HG03520 (cell line): ENCODE measurements around the gene FAM120B.
"Not testable (repeated sequence)": the region's sequence is repeated elsewhere in the genome, so short reads cannot be mapped to it uniquely, and the experiment has no call there.

Source experiments
- ATAC-seq: cut with Tn5 transposase; IDR thresholded peaks from one replicate; pipeline ENCODE4 v1.9.1; 2021; ENCODE audit warnings: mild to moderate bottlenecking, moderate library complexity; ENCODE audit not compliant: unreplicated experiment

Gene FAM120B

DNA sequence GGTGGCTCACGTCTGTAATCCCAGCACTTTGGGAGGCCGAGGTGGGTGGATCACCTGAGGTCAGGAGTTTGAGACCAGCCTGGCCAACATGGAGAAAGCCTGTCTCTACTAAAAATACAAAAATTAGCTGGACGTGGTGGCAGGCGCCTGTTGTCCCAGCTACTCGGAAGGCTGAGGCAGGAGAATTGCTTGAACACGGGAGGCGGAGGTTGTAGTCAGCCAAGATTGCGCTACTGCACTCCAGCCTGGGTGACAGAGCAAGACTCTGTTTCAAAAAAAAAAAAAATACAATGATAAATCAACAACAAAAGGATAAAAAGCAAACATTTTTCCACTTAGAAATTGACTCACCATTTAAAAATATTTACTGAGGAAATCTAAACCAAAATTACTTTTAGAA lies 103.2 kb downstream of the FAM120B start:
- ATAC-seq: not testable (repeated sequence)

DNA sequence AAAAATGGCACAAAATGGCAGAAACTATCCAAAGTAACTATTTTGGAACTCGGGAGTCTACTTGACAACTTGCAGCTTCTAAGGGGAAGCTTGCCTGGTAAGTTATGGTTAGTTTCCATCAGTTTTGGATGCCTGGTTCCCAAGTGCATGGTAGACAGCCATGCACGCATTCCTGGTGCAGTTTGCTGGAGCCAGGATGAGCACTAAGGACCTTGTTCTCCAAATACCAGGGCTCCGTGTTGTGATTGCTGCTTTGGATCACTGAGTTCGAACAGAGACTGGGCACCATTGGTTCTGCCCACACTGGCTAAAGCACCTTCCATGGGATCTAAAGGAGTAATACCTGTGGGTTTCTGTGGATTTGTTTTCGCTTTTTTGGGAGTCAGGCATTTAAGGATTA lies 103.7 kb downstream of the FAM120B start:
- no peak for ATAC-seq

DNA sequence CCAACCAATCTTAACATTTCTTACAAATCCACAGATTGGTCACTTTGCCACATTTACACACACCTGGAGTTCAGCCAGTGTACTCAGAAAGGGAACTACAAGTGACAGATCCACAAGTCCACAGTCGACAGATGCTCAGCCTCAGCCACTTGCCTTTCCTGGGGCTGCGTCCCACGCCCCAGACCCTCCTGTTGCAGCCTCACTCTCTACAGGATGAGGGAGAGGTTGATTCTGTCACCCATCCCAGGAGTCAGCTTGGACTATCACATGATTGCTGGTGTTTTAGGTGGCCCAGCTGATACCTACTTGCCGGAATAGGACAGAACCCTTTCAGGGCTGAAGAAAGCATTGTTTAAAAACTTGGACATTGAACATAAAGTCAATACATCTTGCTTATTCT lies 108.8 kb downstream of the FAM120B start:
- no peak for ATAC-seq

DNA sequence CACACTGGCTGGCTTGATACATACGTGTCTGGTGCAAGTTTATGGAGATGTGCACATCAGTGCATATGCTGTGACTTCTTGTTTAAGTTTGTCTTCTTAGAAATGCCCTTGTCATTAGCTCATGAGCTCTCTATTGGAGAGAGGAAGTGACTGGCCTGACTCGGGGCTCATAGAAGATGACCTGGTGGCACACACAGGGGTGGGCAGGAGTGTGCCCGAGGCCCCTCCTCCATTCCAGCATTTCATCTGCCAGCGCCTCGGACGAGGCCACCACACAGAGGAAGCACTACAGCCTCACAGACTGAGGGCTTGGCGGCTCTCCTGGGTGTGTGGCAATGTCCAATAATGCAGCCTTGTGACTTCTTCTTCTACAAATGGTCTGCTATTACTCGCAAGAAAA lies 109.7 kb downstream of the FAM120B start:
- no peak for ATAC-seq

DNA sequence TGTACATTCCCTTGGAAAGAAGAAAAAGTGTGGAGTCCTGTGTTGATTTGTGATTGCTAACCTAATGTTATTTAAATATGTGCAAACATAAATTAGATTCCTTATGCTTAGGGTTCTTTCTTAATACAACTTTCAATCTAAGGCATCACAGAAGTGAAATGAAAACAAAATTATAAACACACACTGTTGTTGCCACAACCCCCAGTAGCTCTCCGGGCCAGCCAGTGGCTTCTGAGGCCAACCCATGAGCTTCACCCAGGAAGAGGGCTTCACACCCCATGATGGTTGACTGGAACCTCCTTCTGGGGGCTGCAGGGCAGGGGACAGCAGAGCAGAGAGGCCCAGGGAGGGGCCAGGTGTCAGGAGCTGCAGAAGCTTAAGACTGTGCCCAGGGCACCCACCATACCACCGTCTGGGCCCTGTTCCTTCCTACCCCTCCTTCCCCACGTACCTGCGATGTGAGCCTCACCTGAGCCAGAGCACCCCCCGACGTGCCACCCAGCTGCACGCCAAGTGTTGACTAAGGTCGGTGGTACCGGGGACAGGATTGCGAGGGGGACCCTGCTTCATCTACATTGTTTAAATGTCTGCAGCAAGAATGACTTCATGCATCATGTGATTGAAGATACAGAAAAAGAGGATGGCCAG lies 110.5 kb downstream of the FAM120B start:
- no peak for ATAC-seq

DNA sequence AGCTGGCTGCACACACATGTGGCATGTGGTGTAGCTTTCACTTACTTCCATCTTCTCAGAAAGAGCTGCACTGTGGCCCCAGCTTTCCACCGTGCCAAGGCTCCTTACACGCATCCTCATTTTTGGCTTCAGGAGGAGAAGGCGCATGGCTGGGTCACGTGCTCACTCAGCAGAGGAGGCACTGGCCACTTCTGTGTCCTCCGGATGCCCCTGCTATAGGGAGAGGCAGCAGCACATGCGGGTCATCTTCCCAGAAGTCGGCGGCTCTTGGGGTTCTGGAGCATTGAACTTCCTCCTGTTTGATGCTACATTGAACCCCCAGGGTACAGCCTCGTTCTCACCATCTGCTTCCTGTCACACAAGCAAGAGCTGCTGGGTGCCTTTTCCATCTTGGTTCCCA lies 111.3 kb downstream of the FAM120B start:
- no peak for ATAC-seq

DNA sequence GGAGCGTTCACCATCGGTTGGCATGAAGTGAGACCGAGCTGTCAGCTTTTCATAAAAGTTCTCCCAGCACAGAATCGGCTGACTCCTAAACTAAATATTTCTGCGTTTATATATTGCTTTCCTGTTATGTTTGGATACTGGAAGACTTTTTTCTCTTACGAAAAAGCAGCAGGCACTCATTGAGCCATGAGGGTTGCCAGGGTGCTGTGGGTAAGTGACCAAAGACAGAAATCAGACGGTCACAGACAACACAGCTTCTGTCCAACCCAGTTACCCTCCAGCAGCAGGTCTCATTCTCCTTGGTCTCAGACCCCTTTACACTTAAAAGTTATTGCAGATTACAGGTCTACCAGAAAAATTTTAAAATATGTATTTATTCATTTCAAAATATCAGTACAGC lies 113.7 kb downstream of the FAM120B start:
- ATAC-seq: no peak

DNA sequence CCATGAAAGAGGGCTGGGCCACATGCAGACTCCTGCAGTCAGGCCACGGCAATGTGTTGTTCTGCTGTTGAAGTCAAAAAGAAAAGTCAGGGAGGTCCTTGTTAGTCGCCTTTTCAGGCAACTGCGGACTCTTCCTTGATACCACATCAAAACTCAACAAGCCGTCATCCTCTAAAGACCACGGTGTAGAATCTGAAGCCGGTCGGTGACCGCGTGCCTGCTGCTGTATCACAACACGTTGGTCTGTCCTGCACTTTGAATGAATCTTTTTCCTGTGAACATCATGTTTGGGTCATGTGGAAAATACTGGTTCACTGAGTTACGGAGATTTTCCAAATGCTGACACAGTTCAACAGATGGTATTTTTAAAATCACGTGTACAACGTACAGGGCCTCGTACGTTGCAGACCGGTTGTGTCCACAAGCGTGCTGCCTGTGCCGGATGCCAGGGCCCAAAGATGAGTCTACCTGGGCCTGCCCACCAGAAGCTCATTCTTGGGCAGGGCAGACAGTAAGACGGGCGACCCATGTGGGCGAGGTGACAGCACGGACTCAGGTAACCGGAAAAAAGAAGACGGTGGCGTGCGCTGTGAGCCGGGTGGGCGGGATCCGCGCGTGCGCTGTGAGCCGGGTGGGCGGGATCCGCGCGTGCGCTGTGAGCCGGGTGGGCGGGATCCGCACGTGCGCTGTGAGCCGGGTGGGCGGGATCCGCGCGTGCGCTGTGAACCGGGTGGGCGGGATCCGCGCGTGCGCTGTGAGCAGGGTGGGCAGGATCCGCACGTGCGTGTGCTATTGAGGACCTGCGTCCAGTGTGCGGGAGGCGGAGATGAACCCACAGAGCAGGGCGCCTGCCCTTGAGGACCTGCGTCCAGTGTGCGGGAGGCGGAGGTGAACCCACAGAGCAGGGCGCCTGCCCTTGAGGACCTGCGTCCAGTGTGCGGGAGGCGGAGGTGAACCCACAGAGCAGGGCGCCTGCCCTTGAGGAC lies 114.5 kb downstream of the FAM120B start:
- ATAC-seq: no peak

DNA sequence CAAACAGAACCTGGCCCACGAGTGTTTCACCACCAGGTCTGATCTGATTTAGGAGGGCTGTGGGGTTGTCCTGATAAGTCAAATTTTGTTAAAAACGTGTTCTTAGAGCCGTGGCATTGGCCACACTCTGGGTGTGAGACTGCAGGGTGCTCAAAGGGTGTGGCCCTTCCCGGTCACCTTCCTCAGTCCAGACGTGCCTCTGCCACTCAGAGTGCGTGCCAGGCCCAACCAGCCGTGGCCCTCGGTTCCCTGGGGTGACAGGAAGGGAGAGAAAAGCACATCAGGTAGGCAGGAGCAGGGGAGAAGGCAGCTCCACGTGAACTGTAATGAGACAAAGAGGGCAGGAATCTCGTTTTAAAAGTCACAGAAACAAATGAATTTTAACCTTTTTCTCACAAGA lies 115.4 kb downstream of the FAM120B start:
- no peak for ATAC-seq

DNA sequence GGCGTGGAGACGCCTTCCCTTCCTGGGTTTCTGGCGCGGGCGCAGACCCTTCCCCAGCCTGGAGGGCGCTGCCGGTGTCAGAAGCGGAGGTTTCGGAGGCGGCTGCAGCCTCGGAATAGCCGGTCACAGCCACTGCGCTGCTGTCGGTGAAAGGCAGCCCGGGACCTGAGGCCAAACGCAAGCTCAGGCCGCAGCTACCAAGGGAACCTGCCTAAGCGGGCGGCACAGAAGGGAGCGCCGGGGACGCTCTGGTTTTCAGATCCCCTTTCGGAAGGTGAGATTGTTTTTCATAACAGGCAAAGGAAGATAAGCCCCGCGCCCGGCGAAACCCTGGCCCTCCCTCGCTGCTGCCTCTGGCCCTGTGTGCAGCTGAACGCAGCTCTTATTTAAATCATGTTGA lies 116.5 kb downstream of the FAM120B start:
- ATAC-seq: no peak

DNA sequence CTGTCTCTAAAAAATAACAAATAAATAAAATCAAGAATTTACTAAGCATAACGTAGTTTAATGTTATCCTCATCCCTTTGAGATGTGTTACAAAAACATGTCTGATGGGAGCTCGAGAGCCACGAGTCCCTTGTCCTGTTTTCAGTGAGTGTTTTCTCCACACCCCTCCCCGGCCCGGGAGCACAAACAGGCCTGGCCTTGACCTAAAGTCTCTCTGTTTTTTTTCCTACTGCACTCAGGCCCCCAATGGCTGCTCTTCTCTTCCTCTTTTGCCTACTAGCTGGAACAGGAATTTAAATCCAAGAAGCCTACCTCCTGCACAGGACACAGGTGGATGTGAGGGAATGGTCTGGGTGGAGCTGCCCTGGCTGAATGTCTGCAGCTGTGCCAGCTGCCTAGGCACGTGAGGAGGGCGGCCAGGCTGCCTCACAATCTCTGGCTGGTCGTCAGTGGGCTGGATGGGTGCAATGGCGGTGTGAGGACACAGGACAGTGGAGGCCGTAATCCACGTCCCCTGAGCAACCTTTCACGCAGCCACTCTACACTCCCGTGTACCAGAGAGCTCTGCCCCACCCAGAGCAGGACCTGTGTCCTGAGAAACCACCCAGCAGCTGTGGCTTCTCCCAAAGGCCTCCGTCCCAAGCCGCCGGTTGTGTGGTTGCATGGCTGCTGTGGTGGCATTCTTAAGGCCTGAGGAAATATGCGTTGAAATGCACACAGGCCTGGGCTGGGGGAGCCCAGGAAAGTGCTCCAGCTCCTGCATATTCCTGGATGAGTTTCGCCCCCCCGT lies 117.5 kb downstream of the FAM120B start:
- ATAC-seq: no peak

DNA sequence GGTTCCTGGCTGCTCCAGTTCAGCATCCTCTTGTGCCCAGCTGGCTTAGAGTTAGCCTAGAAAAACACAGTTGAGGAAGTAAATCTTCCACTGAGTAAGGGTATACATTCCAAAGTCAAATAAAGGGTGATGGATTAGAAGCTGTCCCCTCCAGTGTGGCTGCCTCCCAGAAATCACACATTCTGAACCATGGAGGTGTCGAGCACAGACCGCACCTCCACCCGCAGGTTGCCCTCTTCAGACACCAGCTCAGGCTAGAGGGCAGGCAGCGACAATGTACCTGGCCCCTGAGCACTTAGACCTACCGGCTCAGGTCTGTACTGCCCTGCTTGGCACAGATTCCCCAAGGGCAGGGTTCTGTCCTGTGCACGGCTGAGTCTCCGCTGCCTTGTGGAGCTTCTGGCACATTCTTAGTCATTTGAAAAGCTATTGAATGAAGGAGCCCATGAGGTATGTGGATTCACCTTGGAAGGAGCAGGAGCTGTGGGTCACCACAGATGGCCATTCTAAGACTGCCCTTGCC lies 118.1 kb downstream of the FAM120B start:
- ATAC-seq: no peak

DNA sequence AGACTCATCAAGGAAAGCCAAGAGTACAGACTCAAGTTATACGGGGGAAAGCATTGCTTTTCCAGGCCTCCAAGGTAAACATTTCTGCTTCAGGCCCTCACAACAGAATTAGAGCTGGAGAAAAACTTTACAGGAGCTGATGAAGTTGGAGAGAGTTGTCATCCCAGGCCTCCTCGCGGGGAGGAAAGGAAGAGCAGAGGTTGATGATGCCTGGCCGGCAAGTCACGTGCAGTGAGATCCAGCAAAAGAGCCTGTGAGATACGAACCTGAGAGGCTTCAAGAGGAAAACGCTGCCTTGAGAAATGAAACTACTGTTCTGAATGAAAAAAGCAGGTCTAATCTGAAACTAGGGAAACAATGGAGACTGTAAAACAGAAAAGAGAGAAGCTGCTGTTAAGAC lies 122.9 kb downstream of the FAM120B start:
- no peak for ATAC-seq

DNA sequence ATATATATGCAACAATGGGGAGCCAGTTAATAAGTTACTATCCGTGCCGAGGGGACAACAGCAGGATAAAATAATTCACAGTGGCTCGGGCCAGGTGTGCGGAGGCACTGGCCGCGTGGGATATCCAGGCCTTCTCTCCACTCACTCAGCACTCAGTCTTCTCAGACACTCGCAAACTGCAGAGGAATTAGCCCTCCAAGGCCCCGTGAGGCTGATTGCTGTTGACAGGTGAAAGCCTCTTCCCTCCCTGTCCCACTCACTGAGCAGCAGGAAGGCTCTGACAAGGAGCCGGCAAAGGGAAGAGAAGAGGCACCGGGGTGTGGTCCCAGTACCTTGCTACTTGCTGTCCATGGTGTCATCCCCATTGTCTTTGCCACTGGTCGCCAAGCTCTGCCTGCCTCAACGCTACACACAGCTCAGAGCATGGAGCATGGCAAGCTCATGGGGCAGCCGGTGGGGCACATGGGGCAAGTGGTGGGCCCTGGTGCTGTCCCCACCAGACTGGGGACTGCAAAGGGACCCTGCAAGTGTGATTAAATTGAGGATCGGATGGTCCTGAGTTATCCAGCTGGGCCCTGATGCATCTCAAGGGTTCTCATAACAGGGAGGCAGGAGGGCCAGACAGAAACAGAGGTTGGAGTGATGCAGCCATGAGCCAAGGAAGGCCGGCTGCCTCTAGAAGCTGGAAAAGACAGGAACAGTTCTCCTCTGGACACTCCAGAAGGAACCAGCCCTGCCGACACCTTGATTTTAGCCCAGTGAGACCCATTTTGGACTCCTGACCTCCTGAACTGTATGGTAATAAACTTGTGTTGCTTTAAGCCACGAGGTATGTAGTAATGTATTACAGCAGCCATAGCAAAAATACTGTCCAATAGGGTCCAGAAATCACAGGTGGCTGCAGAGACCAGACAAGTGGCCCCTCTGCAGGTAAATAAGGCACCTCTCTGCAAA lies 126.9 kb downstream of the FAM120B start:
- no peak for ATAC-seq

DNA sequence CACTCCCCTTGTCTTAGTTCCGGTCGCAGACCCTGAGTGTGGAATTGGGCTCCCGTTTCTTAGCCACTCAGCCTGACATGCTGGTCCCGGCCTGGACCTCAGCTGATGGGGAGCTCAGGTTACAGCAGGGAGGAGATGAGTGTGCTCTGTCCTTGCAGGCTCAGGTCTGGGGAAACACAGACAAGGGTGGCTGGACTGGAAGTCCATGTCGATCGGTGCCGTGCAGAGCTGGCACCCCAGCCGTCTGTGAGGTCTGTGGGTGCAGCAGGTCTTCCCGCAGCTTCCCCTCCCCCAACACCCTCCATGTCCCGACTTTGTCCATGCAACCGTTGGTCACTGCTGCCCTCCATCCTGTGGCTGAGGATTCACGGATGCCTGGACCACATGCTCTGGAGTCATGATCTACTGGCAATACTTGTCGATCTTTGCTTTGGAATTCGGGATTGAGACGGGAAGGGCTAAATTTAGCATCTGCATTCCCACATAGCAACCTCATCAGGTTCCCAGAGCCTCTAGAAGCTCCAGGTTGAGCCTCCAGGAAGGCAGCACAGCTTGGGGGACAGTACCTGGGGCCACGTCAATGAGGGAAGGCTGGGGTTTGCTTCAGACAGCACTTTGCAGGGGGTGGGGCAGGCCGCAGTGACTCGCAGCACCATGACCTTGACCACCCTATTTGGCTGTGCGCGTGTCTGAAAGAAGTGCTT lies 127.7 kb downstream of the FAM120B start:
- no peak for ATAC-seq

DNA sequence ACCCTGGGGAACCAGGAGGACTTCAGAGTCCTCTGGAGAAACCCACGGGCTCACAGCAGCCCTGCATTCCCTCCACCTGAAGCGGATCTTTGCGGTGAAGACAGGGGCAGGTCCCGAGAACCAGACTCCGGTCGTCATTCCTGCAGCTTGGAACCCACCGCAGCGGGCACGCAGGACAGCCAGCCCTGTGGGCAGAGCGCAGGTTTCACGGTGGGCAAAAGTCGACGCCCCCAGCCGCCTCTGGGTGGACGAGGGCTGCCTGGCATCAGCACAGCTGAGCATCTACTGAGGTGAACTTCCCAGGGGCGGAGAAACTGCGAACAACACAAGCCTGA lies 128.2 kb downstream of the FAM120B start:
- ATAC-seq: no peak

DNA sequence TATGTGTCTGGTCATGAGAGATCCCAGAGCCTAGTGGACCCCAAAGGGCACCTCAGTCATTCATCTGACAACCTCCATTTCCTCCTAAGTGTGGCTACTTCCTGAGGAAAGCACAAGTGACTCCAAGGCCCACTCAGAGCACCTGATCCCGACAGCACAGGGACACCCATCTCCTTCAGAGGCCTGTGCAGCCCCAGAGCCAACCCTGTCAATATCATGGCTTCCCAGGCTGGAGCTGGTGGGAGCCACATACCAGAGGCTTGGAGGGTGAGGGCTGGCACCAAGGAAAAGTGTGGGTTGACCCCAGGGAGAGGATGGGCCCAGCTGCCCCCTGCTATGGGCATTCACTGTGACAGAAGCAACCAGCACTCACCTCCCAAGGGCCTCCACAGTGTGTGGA lies 129.2 kb downstream of the FAM120B start:
- no peak for ATAC-seq

DNA sequence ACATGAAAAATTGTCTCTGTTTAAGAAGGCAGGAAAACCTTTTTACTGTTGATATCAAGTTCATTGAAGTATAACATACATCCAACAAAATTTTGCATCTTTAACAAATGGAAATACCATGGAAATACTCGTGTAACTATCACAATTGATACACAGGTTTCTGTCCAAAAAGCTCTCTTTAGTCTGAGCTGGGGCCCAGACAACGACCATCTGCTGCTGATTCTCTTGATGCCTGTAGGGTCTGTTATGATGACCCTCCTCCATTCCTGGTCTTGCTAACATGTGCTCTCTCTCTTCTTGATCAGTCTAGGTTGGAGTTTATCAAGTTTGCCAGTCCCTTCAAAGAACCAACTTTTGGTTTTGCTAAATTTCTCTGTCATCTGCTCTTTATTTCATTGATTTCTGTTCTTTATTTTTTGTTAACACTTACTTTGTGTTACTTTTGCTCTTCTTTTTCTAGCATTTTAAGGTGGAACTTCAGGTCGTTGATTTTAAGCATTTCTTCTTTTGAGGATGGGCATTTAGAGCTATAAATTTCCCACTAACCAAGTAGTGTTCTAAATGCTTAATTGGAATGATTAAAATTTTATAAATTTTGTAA lies 129.8 kb downstream of the FAM120B start:
- no peak for ATAC-seq

DNA sequence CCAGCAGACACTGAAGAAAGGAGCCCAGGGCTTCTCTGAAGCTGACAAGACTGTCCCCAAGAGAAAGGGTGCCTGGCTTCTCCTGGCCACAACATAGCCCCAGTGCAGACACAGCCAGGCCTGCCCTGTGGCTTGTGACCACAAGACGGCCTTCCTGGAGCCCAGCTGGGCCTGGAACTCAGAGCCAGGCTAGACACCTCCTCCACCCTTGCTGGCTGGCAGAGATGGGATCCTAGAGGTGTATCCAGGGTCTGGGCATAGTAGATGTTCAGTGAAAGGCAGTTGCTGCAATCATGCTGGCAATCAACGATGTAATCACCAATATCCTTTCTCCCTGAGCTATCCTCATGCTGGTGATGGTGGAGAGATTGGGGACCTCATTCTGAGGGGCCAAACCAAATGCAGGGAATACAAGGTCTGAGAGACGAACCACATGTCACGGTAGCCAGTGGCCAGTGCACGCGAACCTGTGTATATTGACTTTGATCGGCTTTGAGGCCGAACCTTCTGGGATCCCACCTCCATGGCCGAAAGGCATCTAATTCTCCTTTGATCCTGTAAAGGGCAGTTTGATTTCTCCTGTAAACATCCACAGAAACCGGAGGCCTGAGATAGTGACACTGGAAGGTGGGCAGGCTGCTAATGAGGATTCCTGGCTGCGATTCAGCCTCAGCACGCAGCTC lies 131.3 kb downstream of the FAM120B start:
- ATAC-seq: no peak
